DOHH2 (cell line): ENCODE data around the gene PGS1.
A peak's percentile ranks its signal among the peaks of the same experiment; 100 is the strongest.

Experiments used
- H3F3A ChIP-seq: fragments of 200-600 bp; sonication (generic), shearing (Covaris generic); 2 replicates; pipeline ENCODE4 v1.6.0; 2016; ENCODE audit warnings: antibody characterized with exemption, mild to moderate bottlenecking; ENCODE audit not compliant: control insufficient read depth, insufficient read depth
- H3K27ac ChIP-seq: fragments of 200-600 bp; sonication (generic); 2 replicates; pipeline ENCODE4 v1.5.1; 2014; ENCODE audit warnings: low read depth, mild to moderate bottlenecking, low read length, moderate library complexity
- H3K27me3 ChIP-seq: fragments of 200-600 bp; sonication (generic); 2 replicates; pipeline ENCODE4 v1.6.1; 2014; ENCODE audit warnings: mild to moderate bottlenecking, low read length, mixed read lengths; ENCODE audit not compliant: control insufficient read depth
- H3K36me3 ChIP-seq: fragments of 200-600 bp; sonication (generic); 2 replicates; pipeline ENCODE4 v1.6.1; 2014; ENCODE audit warnings: mild to moderate bottlenecking, low read length, moderate library complexity, mixed read lengths; ENCODE audit not compliant: control insufficient read depth
- H3K4me1 ChIP-seq: fragments of 200-600 bp; sonication (generic); 2 replicates; pipeline ENCODE4 v1.6.1; 2014; ENCODE audit warnings: mild to moderate bottlenecking, low read length, mixed read lengths; ENCODE audit not compliant: control insufficient read depth
- H3K4me2 ChIP-seq: fragments of 200-600 bp; sonication (generic); 2 replicates; pipeline ENCODE4 v1.6.0; 2014; ENCODE audit warnings: mild to moderate bottlenecking, low read length, moderate library complexity
- H3K4me3 ChIP-seq: fragments of 200-600 bp; sonication (generic); 2 replicates; pipeline ENCODE4 v1.5.1; 2014; ENCODE audit warnings: mild to moderate bottlenecking, low read length, mixed read lengths
- H3K79me2 ChIP-seq: fragments of 200-600 bp; sonication (generic); 2 replicates; pipeline ENCODE4 v1.6.1; 2014; ENCODE audit warnings: mild to moderate bottlenecking, low read length, mixed read lengths; ENCODE audit not compliant: control insufficient read depth
- H3K9me2 ChIP-seq: fragments of 200-600 bp; sonication (generic); replicated peaks from 2 replicates; pipeline ENCODE4 v1.6.1; 2014; ENCODE audit warnings: mild to moderate bottlenecking, low read length, mixed read lengths; ENCODE audit not compliant: control insufficient read depth
- H3K9me3 ChIP-seq: fragments of 200-600 bp; sonication (generic); 2 replicates; pipeline ENCODE4 v1.6.1; 2014; ENCODE audit warnings: antibody characterized with exemption, low read length, mixed read lengths; ENCODE audit not compliant: control insufficient read depth, insufficient read depth
- H4K20me1 ChIP-seq: fragments of 200-600 bp; sonication (generic); 2 replicates; pipeline ENCODE4 v1.6.0; 2014; ENCODE audit warnings: low read depth, mild to moderate bottlenecking, antibody characterized with exemption, low read length, moderate library complexity; ENCODE audit not compliant: control insufficient read depth, insufficient read depth
- CTCF ChIP-seq: fragments of 200-600 bp; sonication (generic); IDR thresholded peaks from one replicate; pipeline ENCODE4 v1.5.1; 2014; ENCODE audit warnings: antibody characterized with exemption, mild to moderate bottlenecking, low read depth, low read length; ENCODE audit not compliant: poor library complexity, severe bottlenecking
- EZH2phosphoT487 ChIP-seq: fragments of 200-600 bp; sonication (generic); IDR thresholded peaks from 2 replicates; pipeline ENCODE4 v1.6.1; 2017; ENCODE audit warnings: borderline replicate concordance, mild to moderate bottlenecking, antibody characterized with exemption, low read length, moderate library complexity, mixed read lengths

PGS1 gene

GRCh38 chr17:78349891-78350642, 28.4 kb upstream of the PGS1 start:
- peaks cover 39% of the 10 kb centered on the region for H3K4me1 ChIP-seq
- H4K20me1 ChIP-seq: no peaks in the 10 kb centered on the region
- no peaks in the 10 kb centered on the region for H3K79me2 ChIP-seq
- H3K27ac ChIP-seq: no peak overlapping the region
- no peak for TF ChIP-seq EZH2phosphoT487
- peak; percentile 23 for TF ChIP-seq CTCF
- H3K9me3 ChIP-seq: no peaks in the 10 kb centered on the region
- H3K27me3 ChIP-seq: peaks cover 84% of the 10 kb centered on the region
- no peaks in the 10 kb centered on the region for H3K9me2 ChIP-seq
- no peak overlapping the region for H3K4me2 ChIP-seq
- no peaks in the 10 kb centered on the region for H3K36me3 ChIP-seq
- no peak overlapping the region for H3K4me3 ChIP-seq
- H3F3A ChIP-seq: no peaks in the 10 kb centered on the region

- H3K9me2 ChIP-seq: no peaks in the 10 kb centered on the region
- H3K27ac ChIP-seq: no peak overlapping the region
- H3K4me2 ChIP-seq: no peak overlapping the region
- H3K4me1 ChIP-seq: peaks cover 52% of the 10 kb centered on the region
- no peak for TF ChIP-seq EZH2phosphoT487
- no peak for TF ChIP-seq CTCF
- no peaks in the 10 kb centered on the region for H3F3A ChIP-seq
- no peaks in the 10 kb centered on the region for H3K9me3 ChIP-seq
- H3K79me2 ChIP-seq: no peaks in the 10 kb centered on the region
- no peaks in the 10 kb centered on the region for H4K20me1 ChIP-seq
- H3K36me3 ChIP-seq: no peaks in the 10 kb centered on the region
- no peak overlapping the region for H3K4me3 ChIP-seq
- peaks cover 81% of the 10 kb centered on the region for H3K27me3 ChIP-seq
Measured at GRCh38 chr17:78351449-78352006, 26.9 kb upstream of the PGS1 start.

- peaks cover 81% of the 10 kb centered on the region for H3K27me3 ChIP-seq
- peaks cover 6% of the 10 kb centered on the region; the same call in 1 of the 2 replicates for H4K20me1 ChIP-seq
- H3K79me2 ChIP-seq: no peaks in the 10 kb centered on the region
- no peak overlapping the region for H3K4me2 ChIP-seq
- TF ChIP-seq EZH2phosphoT487 (no peak), CTCF (no peak)
- H3K4me1 ChIP-seq: peaks cover 56% of the 10 kb centered on the region
- H3K27ac ChIP-seq: no peak overlapping the region
- no peaks in the 10 kb centered on the region for H3K9me2 ChIP-seq
- H3K36me3 ChIP-seq: no peaks in the 10 kb centered on the region
- no peaks in the 10 kb centered on the region; the same call in 1 of the 2 replicates for H3F3A ChIP-seq
- H3K9me3 ChIP-seq: no peaks in the 10 kb centered on the region
- no peak overlapping the region for H3K4me3 ChIP-seq
Measured at GRCh38 chr17:78353834-78354233, 24.6 kb upstream of the PGS1 start.
